KMS-11 (cell line): Measurements from ENCODE around the gene ZNF324B.

ENCODE experiments used
- H2AFZ ChIP-seq: fragments of 200-600 bp; sonication (generic); 2 replicates; pipeline ENCODE4 v1.6.1; 2016; ENCODE audit warnings: antibody characterized with exemption, mixed run types, low read depth
- H3K27ac ChIP-seq: fragments of 200-600 bp; sonication (generic); 2 replicates; pipeline ENCODE4 v1.6.1; 2016; ENCODE audit warnings: mild to moderate bottlenecking, mixed run types
- H3K27me3 ChIP-seq: fragments of 200-600 bp; sonication (generic); 2 replicates; pipeline ENCODE4 v1.6.1; 2017; ENCODE audit warnings: mild to moderate bottlenecking, low read depth, mixed run types, moderate library complexity; ENCODE audit not compliant: insufficient read depth
- H3K36me3 ChIP-seq: fragments of 200-600 bp; sonication (generic); 2 replicates; pipeline ENCODE4 v1.6.1; 2017; ENCODE audit warnings: mild to moderate bottlenecking, mixed run types; ENCODE audit not compliant: insufficient read depth
- H3K4me1 ChIP-seq: fragments of 200-600 bp; sonication (generic); 2 replicates; pipeline ENCODE4 v1.6.1; 2016; ENCODE audit warnings: mild to moderate bottlenecking, low read depth, mixed run types; ENCODE audit not compliant: poor library complexity, severe bottlenecking
- H3K4me2 ChIP-seq: fragments of 200-600 bp; sonication (generic); 2 replicates; pipeline ENCODE4 v1.7.0; 2016; ENCODE audit warnings: mild to moderate bottlenecking, mixed run types
- H3K4me3 ChIP-seq: fragments of 200-600 bp; sonication (generic); IDR thresholded peaks from 2 replicates; pipeline ENCODE4 v1.6.1; 2017; ENCODE audit warnings: low read depth, low read length, mixed read lengths; ENCODE audit not compliant: insufficient read depth
- H3K79me2 ChIP-seq: fragments of 200-600 bp; sonication (generic); 2 replicates; pipeline ENCODE4 v1.6.1; 2016; ENCODE audit warnings: low read depth, mixed run types; ENCODE audit not compliant: insufficient read depth
- H3K9ac ChIP-seq: fragments of 200-600 bp; sonication (generic); 2 replicates; pipeline ENCODE4 v1.6.1; 2016; ENCODE audit warnings: mild to moderate bottlenecking, mixed run types
- H4K20me1 ChIP-seq: fragments of 200-600 bp; sonication (generic); 2 replicates; pipeline ENCODE4 v1.6.1; 2016; ENCODE audit warnings: mild to moderate bottlenecking, mixed run types; ENCODE audit not compliant: insufficient read depth
- TF ChIP-seq, protein P1 (sequence below): fragments of 200-600 bp; sonication (generic); conservative IDR thresholded peaks from 2 replicates; pipeline ENCODE4 v1.6.1; 2017; ENCODE audit warnings: low read depth, mild to moderate bottlenecking, antibody characterized with exemption, low read length, moderate library complexity, mixed read lengths

ZNF324B gene

DNA sequence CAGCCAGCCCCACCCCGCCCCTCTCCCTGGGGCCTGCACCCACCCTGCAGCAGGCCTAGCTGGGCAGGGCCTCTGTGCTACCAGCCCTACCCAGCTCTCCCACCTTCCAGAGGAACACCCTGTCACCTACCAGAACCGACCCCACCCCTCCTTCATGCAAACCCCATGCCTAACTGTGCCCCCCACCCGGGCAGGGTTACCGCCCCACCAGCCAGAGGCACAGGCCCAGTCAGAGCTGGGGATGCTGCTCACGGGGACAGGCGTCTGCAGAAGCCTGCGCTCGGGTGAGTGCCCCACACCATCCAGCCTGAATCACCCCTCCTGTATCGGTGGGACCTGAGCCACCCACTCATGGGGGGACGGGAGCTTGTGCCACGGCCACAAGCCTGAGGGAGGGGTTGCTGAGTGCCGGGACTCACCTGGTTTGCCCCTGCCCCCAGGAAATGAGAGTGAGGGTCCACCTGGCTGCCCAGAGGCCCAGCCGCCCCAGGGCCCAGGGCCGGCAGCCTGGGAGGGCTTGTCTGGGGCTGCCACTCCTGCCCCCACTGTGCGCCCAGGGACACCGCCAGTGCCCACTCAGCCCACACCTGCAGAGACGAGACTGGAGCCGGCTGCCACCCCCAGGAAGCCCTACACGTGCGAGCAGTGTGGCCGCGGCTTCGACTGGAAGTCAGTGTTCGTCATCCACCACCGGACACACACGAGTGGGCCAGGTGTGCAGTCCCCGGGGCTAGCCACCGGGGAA is 28.5 kb downstream of the ZNF324B start:
- Histone ChIP-seq H3K4me3 (no peak overlapping the region), H3K9ac (no peak overlapping the region), H2AFZ (no peak overlapping the region), H3K4me1 (peaks cover 7% of the 10 kb centered on the region), H3K36me3 (no peaks in the 10 kb centered on the region), H3K27me3 (no peaks in the 10 kb centered on the region), H3K4me2 (no peak overlapping the region), H3K27ac (no peak overlapping the region), H4K20me1 (no peaks in the 10 kb centered on the region), H3K79me2 (no peaks in the 10 kb centered on the region)
- TF ChIP-seq, protein P1, sequence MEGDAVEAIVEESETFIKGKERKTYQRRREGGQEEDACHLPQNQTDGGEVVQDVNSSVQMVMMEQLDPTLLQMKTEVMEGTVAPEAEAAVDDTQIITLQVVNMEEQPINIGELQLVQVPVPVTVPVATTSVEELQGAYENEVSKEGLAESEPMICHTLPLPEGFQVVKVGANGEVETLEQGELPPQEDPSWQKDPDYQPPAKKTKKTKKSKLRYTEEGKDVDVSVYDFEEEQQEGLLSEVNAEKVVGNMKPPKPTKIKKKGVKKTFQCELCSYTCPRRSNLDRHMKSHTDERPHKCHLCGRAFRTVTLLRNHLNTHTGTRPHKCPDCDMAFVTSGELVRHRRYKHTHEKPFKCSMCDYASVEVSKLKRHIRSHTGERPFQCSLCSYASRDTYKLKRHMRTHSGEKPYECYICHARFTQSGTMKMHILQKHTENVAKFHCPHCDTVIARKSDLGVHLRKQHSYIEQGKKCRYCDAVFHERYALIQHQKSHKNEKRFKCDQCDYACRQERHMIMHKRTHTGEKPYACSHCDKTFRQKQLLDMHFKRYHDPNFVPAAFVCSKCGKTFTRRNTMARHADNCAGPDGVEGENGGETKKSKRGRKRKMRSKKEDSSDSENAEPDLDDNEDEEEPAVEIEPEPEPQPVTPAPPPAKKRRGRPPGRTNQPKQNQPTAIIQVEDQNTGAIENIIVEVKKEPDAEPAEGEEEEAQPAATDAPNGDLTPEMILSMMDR, result no peak

DNA sequence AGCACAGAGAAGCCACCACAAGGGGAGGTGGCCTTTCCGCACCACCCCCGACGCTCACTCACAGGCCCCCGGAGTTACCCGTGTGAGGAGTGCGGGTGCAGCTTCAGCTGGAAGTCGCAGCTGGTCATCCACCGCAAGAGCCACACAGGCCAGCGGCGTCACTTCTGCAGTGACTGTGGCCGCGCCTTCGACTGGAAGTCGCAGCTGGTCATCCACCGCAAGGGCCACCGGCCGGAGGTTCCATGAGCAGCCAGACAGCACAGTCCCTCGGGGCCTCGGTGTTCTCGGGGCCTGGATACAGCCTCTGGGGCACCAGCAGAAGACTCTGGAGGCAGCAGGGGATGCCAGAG is 29.0 kb downstream of the ZNF324B start:
- no peak overlapping the region for H3K4me3 ChIP-seq
- no peak overlapping the region for H3K9ac ChIP-seq
- peaks cover 4% of the 10 kb centered on the region for H3K4me1 ChIP-seq
- no peak overlapping the region for H3K4me2 ChIP-seq
- H3K27ac ChIP-seq, result no peak overlapping the region
- H3K27me3 ChIP-seq, result no peaks in the 10 kb centered on the region
- H4K20me1 ChIP-seq, result no peaks in the 10 kb centered on the region
- H3K79me2 ChIP-seq, result no peaks in the 10 kb centered on the region
- no peaks in the 10 kb centered on the region for H3K36me3 ChIP-seq
- H2AFZ ChIP-seq, result no peak overlapping the region
- TF ChIP-seq, protein P1, result no peak

DNA sequence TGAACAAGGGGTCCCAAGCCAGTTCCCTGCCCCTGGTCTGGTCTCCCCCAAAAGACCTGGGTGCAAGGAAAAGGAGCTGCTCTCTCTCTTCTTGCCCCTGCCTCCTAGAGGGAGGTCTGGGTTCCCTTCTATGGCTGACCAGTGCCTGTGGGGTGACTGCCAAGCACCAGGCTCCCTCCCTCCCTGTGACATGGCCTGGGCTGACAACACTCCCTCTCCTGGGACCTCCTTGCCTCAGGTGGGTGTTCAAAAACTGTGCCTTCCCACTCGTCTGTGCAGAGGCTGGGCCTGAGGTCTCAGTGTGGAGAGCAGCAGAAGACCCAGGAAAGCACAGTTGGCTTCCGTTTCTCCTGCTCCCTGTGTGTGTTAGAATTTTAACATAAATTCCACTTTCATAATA is 29.4 kb downstream of the ZNF324B start:
- no peak overlapping the region for H3K27ac ChIP-seq
- peaks cover 4% of the 10 kb centered on the region for H3K4me1 ChIP-seq
- TF ChIP-seq, protein P1, result no peak
- H3K27me3 ChIP-seq, result no peaks in the 10 kb centered on the region
- H4K20me1 ChIP-seq, result no peaks in the 10 kb centered on the region
- H3K79me2 ChIP-seq, result no peaks in the 10 kb centered on the region
- H3K36me3 ChIP-seq, result no peaks in the 10 kb centered on the region
- H3K9ac ChIP-seq, result no peak overlapping the region
- H2AFZ ChIP-seq, result no peak overlapping the region
- no peak overlapping the region for H3K4me3 ChIP-seq
- no peak overlapping the region for H3K4me2 ChIP-seq

DNA sequence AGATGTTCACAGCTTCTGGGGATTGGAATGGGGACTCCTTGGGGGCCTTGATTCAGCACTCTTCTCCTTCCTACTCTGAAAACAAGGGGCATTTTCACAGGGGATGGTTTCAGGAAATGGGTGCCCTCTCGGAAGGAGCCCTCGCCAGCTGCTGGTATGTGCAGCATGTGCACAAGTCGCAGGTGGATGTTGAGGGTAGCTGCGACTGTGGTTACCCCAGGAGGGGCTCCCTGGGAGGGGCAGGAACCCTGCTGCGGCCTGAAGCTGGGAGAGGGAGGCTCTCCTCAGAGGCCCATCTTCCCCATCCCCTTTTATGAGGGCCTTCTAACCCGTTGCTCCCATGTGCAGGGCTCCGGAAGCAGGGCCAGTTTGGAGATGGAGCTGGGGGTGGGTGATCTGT is 30.9 kb downstream of the ZNF324B start:
- TF ChIP-seq, protein P1, result no peak
- H3K27me3 ChIP-seq, result no peaks in the 10 kb centered on the region
- no peaks in the 10 kb centered on the region for H3K4me1 ChIP-seq
- no peaks in the 10 kb centered on the region; the same call in 1 of the 2 replicates for H3K79me2 ChIP-seq
- no peak overlapping the region for H3K4me3 ChIP-seq
- H3K27ac ChIP-seq, result no peak overlapping the region
- no peak overlapping the region for H3K4me2 ChIP-seq
- no peaks in the 10 kb centered on the region for H4K20me1 ChIP-seq
- H3K9ac ChIP-seq, result no peak overlapping the region
- H3K36me3 ChIP-seq, result no peaks in the 10 kb centered on the region
- H2AFZ ChIP-seq, result no peak overlapping the region
